Pancreas (tissue), 10 donors: ENCODE data around the gene VPS13D. TPM values are rescaled to one million over a fixed set of nuclear protein-coding genes. Genes with fewer than 3 reads are reported as not detected.
A peak's percentile ranks its signal among the peaks of the same experiment; 100 is the strongest.

Source experiments
- ATAC-seq, 4 donors: fragments of 200-7000 bp; cut with Tn5 transposase; one replicate each; pipeline versions ENCODE4 v1.8.0 to v1.9.1; 2020; ENCODE audit warnings: mild to moderate bottlenecking in 4 of 4, moderate library complexity in 4 of 4
- DNase-seq, 6 donors: peaks; one replicate each; pipeline ENCODE4 v3.0.0-alpha.2; 2020
- FAIRE-seq: peaks from 2 replicates; lab custom pipeline; 2012; peaks lifted over from hg19 to GRCh38; lab: Jason Lieb, UNC
- H3K27ac ChIP-seq, 4 donors: fragments of 200-600 bp; sonication (generic); 1 replicate in 3 of 4; 2 replicates in 1 of 4; pipeline versions ENCODE4 v1.5.0 to v1.8.0; 2020
- H3K27me3 ChIP-seq, 4 donors: fragments of 200-600 bp; one replicate each; pipeline ENCODE4 v1.8.0; 2021
- H3K36me3 ChIP-seq, 3 donors: fragments of 200-600 bp; sonication (generic) in 1 of 3; one replicate each; pipeline versions ENCODE4 v1.5.0 to v1.8.0; 2020 to 2021
- H3K4me1 ChIP-seq, 3 donors: fragments of 200-600 bp; one replicate each; pipeline ENCODE4 v1.8.0; 2021
- H3K4me3 ChIP-seq, 4 donors: fragments of 200-600 bp; sonication (generic) in 2 of 4; one replicate each; pipeline versions ENCODE4 v1.5.0 to v1.8.0; 2020 to 2021
- H3K9me3 ChIP-seq, 4 donors: fragments of 200-600 bp; one replicate each; pipeline ENCODE4 v1.8.0; 2021
- WGBS, 2 donors: extraction: QIAGEN DNeasy Blood & Tissue Kit; methylation state at CpG; one replicate each; pipeline ENCODE4 v1.1.7; 2013; 5-methylcytosine and 5-hydroxymethylcytosine counted together
- intact Hi-C, 3 donors: fragments of 100-400 bp; cut with DNase I; formaldehyde crosslinking; loops; one replicate each; pipeline versions ENCODE4 v1.11.1 to v1.14.2; 2022
- polyA plus RNA-seq, 2 donors: library from polyadenylated mRNA; stranded (reverse); fragments of 200-250 nt; gene quantifications; one replicate each; pipeline ENCODE4 v1.2.3, GENCODE V29; 2013
- total RNA-seq, 6 donors: library from RNA; stranded (reverse); fragmentation: NEBNext Ultra II Directional in 4 of 6; extraction: Animal tissue kit (Norgen Biotek cat#: 25700) in 4 of 6; gene quantifications; one replicate each; pipeline versions ENCODE4 v1.2.1 to v1.2.4, GENCODE V29; 2021 to 2023
- TF ChIP-seq, protein P1 (sequence below), 4 donors: fragments of 200-600 bp; sonication (generic) in 3 of 4; IDR thresholded peaks; one replicate each; pipeline versions ENCODE4 v1.5.0 to v1.8.0; 2021; ENCODE audit warnings: antibody characterized with exemption in 4 of 4
- donor health status: healthy with polysubstance abuse.
- donor health status: DM: no; HTN: no; CAD: no; lungs with moderate emphysema.
- donor health status: DM: no; HTN: no; CAD: no.
- donor health status: control.
- donor health status: control.
- donor health status: Bipolar disorder and iron deficiency.
- donor health status: DM: yes; HTN: yes; CAD: no.
- donor health status: DM: no; HTN: no; CAD: no.
- donor health status: DM: no; HTN: no; CAD: no.
- donor health status: DM: yes; HTN: yes; CAD: no.

VPS13D gene
- total and polyA plus RNA-seq, 8 donors, result 13.7 to 39.0 (median 24.8) TPM

DNA sequence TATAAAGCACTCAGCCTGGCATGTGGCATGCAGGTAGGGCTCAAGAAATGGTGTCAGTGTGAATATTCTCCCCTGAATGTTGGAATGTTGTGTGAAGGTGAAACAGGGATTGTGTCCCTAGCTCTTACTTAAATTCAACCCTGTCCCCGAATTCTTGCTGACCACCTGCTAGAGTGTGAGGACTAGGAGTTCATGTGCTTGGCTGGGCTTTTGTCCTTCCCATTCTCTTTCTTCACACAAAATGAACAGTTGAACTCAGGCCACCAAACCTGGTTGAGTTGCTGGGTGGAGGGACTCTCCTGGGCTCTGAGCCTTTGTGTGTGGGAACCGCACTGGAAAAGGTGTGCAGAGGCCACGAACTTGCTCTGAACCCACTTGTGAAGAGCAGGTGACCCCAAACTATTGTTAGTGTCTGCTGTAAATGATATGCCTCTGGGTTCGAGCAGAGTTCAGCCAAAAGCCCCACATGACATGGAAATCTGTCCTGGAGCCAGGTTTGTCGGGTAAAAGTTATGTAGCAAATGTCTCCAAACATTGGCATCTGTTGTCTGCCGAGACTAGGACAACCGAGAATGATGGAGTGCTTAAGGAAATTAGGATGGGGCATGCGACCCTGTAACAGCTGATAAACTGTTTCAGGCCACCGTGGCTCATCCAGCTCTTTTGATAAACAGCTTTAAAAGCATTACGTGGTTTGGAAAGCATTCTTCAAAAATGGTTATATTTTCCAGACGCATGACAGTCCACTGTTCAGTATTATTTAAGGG lies 243.9 kb downstream of the VPS13D start:
- TF ChIP-seq, protein P1, sequence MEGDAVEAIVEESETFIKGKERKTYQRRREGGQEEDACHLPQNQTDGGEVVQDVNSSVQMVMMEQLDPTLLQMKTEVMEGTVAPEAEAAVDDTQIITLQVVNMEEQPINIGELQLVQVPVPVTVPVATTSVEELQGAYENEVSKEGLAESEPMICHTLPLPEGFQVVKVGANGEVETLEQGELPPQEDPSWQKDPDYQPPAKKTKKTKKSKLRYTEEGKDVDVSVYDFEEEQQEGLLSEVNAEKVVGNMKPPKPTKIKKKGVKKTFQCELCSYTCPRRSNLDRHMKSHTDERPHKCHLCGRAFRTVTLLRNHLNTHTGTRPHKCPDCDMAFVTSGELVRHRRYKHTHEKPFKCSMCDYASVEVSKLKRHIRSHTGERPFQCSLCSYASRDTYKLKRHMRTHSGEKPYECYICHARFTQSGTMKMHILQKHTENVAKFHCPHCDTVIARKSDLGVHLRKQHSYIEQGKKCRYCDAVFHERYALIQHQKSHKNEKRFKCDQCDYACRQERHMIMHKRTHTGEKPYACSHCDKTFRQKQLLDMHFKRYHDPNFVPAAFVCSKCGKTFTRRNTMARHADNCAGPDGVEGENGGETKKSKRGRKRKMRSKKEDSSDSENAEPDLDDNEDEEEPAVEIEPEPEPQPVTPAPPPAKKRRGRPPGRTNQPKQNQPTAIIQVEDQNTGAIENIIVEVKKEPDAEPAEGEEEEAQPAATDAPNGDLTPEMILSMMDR (IDR thresholded peaks at IDR 0.05), result no peak
- intact Hi-C loops, result loop anchor here in 1 of 3 donors (10.0 kb wide), 1 partner anchor 141 kb away; the partner anchor contains the start of gene DHRS3
- Histone ChIP-seq H3K4me3 (no peak overlapping the region), H3K27me3 (no peaks in the 10 kb centered on the region), H3K36me3 (no peaks in the 10 kb centered on the region), H3K9me3 (no peaks in the 10 kb centered on the region), H3K27ac (peak overlapping the region in 2 of 4 donors; percentile 10 to 63), H3K4me1 (peaks cover 44 to 71% (median 51%) of the 10 kb centered on the region in 3 donors)
- ATAC-seq, result no peak
- WGBS, 2 donors, result 60 to 73% methylated on average over 11 of the region's 11 CpGs
- DNase-seq, result no peak
- FAIRE-seq, result no peak

DNA sequence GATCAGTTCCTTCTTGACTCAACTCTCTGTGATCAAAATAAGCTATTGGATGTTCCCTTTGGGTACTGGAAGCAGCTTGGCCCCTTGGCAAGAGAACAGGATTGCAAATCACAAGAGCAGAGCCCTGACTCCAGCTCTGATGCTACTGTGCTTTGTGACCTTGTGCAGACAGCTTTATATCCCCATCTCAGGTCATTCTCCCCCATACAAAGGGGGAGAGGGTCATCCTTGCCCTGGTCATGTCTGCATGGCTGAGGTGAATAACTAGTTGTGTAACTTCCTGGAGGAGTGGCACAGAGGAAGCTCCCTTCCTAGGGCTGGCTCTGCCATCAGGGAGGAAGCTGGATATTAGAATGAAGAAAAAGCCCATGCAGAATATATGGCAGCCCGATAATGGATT lies 245.3 kb downstream of the VPS13D start:
- Histone ChIP-seq H3K27me3 (no peaks in the 10 kb centered on the region), H3K4me3 (no peak overlapping the region), H3K9me3 (no peaks in the 10 kb centered on the region), H3K4me1 (peaks cover 38 to 64% (median 44%) of the 10 kb centered on the region in 3 donors), H3K36me3 (no peaks in the 10 kb centered on the region), H3K27ac (peak overlapping the region; percentile 38 to 76 (median 51))
- WGBS, 2 donors, result 22 to 39% methylated on average over 1 of the region's 1 CpG
- DNase-seq, result no peak
- peak; percentile 4 to 8 (median 6) for ATAC-seq
- no peak for FAIRE-seq
- TF ChIP-seq, protein P1 (IDR thresholded peaks at IDR 0.05), result no peak
- intact Hi-C loops, result loop anchor here in 1 of 3 donors (10.0 kb wide), 1 partner anchor 140 kb away; the partner anchor contains the start of gene DHRS3

DNA sequence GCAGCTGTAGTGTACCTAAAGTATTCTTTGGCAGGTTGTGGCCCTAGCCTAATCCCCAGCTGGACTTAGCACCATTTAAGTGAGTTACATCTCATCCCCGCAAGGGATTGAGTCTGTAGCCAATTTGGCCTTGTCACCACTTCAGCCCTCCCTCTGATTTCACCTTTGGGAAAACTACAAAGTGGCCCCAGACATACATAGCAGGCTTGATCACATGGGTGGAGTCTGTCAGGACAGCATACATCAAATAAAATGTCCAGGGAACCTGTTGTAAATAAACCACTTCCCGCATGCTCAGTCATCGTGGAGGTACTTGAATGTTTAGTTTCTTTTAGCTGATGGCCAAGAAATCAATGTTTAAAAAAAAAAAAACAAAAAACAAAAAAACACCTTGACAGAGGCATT lies 245.7 kb downstream of the VPS13D start:
- H3K4me1 ChIP-seq, result peaks cover 38 to 60% (median 47%) of the 10 kb centered on the region in 3 donors
- H3K36me3 ChIP-seq, result no peaks in the 10 kb centered on the region
- FAIRE-seq (peak; percentile 32), ATAC-seq (peak; percentile 48 to 64 (median 60)), DNase-seq (peak in 3 of 6 donors; percentile 39 to 54 (median 53))
- no peaks in the 10 kb centered on the region for H3K9me3 ChIP-seq
- peak overlapping the region; percentile 38 to 76 (median 51) for H3K27ac ChIP-seq
- 11 to 23% methylated on average over 3 of the region's 3 CpGs for WGBS, 2 donors
- H3K27me3 ChIP-seq, result no peaks in the 10 kb centered on the region
- H3K4me3 ChIP-seq, result no peak overlapping the region
- intact Hi-C loops, result loop anchor here in 1 of 3 donors (10.0 kb wide), 1 partner anchor 139 kb away; the partner anchor contains the start of gene DHRS3
- TF ChIP-seq, protein P1 (IDR thresholded peaks at IDR 0.05), result no peak

DNA sequence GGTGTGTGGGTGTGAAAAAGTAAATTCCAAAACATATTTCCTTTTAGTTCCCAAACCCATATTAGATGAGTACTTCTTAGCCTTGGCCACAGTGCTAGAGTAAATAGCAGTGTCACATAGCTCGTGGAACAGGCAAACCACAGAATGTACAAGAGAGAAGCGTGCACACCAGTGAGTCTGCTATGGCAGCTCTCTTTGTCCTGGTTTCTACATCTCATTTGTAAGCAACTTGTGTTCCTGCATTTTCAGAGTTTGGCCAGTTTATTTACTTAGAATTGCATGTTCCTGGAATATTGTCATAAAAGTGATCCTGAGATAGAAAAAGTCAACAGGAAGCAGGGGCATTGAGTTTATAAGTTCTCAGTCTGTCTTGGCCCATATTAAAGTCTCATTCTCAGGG lies 246.1 kb downstream of the VPS13D start:
- peak overlapping the region in 3 of 4 donors; percentile 39 to 76 (median 63) for H3K27ac ChIP-seq
- FAIRE-seq (no peak), ATAC-seq (peak; percentile 44 to 62 (median 56)), DNase-seq (peak in 1 of 6 donors; percentile 25)
- 29 to 41% methylated on average over 2 of the region's 2 CpGs for WGBS, 2 donors
- H3K27me3 ChIP-seq, result no peaks in the 10 kb centered on the region
- H3K4me1 ChIP-seq, result peaks cover 38 to 62% (median 51%) of the 10 kb centered on the region in 3 donors
- no peak overlapping the region for H3K4me3 ChIP-seq
- no peaks in the 10 kb centered on the region for H3K9me3 ChIP-seq
- H3K36me3 ChIP-seq, result no peaks in the 10 kb centered on the region
- intact Hi-C loops, result loop anchor here in 1 of 3 donors (10.0 kb wide), 1 partner anchor 139 kb away; the partner anchor contains the start of gene DHRS3
- TF ChIP-seq, protein P1 (IDR thresholded peaks at IDR 0.05), result no peak
